ENCODE data around the gene KLHDC10. TPM values are rescaled to one million over a fixed set of nuclear protein-coding genes. Genes with fewer than 3 reads are reported as not detected.

The KLHDC10 gene
- total and polyA plus RNA-seq, 7 donors = 7.8 to 22.5 (median 16.3) TPM

DNA sequence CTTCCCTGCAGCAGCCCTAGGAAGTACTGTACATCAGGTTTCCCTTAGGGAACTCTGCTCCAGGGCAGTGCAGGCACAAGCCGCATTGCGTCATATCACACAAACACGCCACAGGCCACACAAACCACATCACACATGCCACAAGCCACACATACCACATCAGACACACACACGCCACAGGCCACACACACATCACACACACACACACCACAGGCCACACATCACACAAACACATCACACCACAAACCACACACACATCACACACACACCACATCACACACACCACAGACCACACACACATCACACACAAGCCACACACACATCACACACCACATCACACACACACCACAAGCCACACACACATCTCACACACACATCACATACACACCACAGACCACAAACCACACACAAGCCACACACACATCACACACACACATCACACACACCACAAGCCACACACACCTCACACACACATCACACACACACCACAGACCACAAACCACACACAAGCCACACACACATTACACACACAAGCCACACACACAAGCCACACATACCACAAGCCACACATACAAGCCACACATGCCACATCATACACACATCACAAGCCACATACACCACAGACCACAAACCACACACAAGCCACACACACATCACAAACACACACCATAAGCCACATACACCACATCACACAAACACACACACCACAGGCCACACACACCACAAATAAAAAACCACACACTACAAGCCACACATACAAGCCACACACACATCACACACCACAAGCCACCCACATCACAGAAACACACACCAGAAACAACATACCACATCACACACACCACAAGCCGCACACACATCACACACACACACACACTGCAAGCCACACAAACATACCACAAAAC is 81.5 kb downstream of the KLHDC10 start:
- TF ChIP-seq CTCF (IDR thresholded peaks at IDR 0.05) = no peak
- TF ChIP-seq POLR2A (IDR thresholded peaks at IDR 0.05) = no peak
- no peak for TF ChIP-seq EP300 (IDR thresholded peaks at IDR 0.05)
- TF ChIP-seq POLR2AphosphoS5 (IDR thresholded peaks at IDR 0.05) = no peak
- Histone ChIP-seq H3K4me3 (no peak overlapping the region), H3K27ac (no peak overlapping the region), H3K36me3 (no peaks in the 10 kb centered on the region), H3K4me1 (peaks cover 0 to 5% (median 0%) of the 10 kb centered on the region in 4 donors), H3K27me3 (peaks cover 0 to 8% (median 0%) of the 10 kb centered on the region in 3 donors), H3K9me3 (peaks cover 0 to 3% (median 0%) of the 10 kb centered on the region in 4 donors)
- no peak for DNase-seq
- intact Hi-C loops (cut with DNase I) = no loop called here
- WGBS, 2 donors = 56 to 85% methylated on average over 5 of the region's 5 CpGs

- intact Hi-C loops (cut with DNase I) = no loop called here
- TF ChIP-seq POLR2AphosphoS5 (IDR thresholded peaks at IDR 0.05) (no peak), CTCF (IDR thresholded peaks at IDR 0.05) (no peak), EP300 (IDR thresholded peaks at IDR 0.05) (no peak), POLR2A (IDR thresholded peaks at IDR 0.05) (no peak)
- Histone ChIP-seq H3K36me3 (no peaks in the 10 kb centered on the region), H3K4me3 (no peak overlapping the region), H3K9me3 (peaks cover 0 to 3% (median 0%) of the 10 kb centered on the region in 4 donors), H3K4me1 (peaks cover 0 to 5% (median 0%) of the 10 kb centered on the region in 4 donors), H3K27me3 (peaks cover 0 to 8% (median 0%) of the 10 kb centered on the region in 3 donors), H3K27ac (no peak overlapping the region)
- 82 to 93% methylated on average over 17 of the region's 17 CpGs for WGBS, 2 donors
- DNase-seq = no peak
Measured at GRCh38 chr7:130152493-130153210, 82.3 kb downstream of the KLHDC10 start.

DNA sequence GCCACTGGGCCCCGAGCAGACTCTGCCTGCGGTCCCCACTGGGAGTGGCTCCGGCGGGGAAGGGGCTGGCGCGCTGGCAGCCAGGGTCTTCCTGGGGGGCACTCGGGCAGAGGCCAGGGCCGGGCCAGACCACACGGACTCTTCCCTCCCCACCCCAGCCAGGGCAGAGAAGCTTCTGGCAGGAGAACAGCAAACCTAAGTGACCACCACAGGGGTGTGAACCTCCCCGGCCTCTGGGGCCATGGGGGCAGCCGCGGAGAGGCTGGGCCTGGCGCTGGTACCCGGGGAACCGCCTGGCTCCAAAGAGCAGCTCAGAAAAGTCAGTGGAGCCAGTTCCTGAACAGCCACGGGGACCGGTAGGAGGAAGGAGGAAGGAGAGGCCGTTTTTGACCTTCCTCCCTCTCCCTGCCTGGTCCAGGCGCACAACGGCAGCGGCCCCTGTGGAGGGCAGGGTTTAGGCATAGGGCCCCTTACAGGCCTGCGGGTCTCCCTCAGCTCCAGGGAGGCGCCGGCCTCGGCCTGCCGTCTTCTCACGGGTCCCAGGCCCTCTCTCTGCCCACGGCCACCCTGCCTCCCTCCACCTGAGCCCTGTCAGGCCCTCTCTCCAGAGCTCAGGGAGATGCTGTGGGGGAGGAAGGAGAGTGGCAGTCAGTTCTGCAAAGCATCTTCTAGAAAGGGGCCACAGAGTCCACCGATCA is 83.0 kb downstream of the KLHDC10 start:
- Histone ChIP-seq H3K4me3 (no peak overlapping the region), H3K27me3 (peaks cover 0 to 8% (median 0%) of the 10 kb centered on the region in 3 donors), H3K9me3 (peaks cover 0 to 3% (median 0%) of the 10 kb centered on the region in 4 donors), H3K36me3 (no peaks in the 10 kb centered on the region), H3K4me1 (peaks cover 0 to 5% (median 0%) of the 10 kb centered on the region in 4 donors), H3K27ac (no peak overlapping the region)
- TF ChIP-seq CTCF (IDR thresholded peaks at IDR 0.05) (no peak), POLR2A (IDR thresholded peaks at IDR 0.05) (no peak), POLR2AphosphoS5 (IDR thresholded peaks at IDR 0.05) (no peak), EP300 (IDR thresholded peaks at IDR 0.05) (no peak)
- no peak for DNase-seq
- WGBS, 2 donors = 50 to 74% methylated on average over 29 of the region's 29 CpGs
- intact Hi-C loops (cut with DNase I) = no loop called here

- intact Hi-C loops (cut with DNase I) = no loop called here
- TF ChIP-seq CTCF (IDR thresholded peaks at IDR 0.05) (no peak), POLR2AphosphoS5 (IDR thresholded peaks at IDR 0.05) (no peak), POLR2A (IDR thresholded peaks at IDR 0.05) (no peak), EP300 (IDR thresholded peaks at IDR 0.05) (no peak)
- peaks cover 0 to 8% (median 0%) of the 10 kb centered on the region in 3 donors for H3K27me3 ChIP-seq
- 10 to 49% methylated on average over 6 of the region's 6 CpGs for WGBS, 2 donors
- DNase-seq = no peak
- no peak overlapping the region for H3K4me3 ChIP-seq
- no peak overlapping the region for H3K27ac ChIP-seq
- peaks cover 0 to 2% (median 0%) of the 10 kb centered on the region in 4 donors for H3K36me3 ChIP-seq
- H3K9me3 ChIP-seq = peaks cover 0 to 3% (median 0%) of the 10 kb centered on the region in 4 donors
- H3K4me1 ChIP-seq = peaks cover 0 to 5% (median 0%) of the 10 kb centered on the region in 4 donors
Measured at GRCh38 chr7:130154131-130154500, 83.8 kb downstream of the KLHDC10 start.
